GM21723 (cell line): Measurements from ENCODE around the gene CFAP299.
A peak's percentile ranks its signal among the peaks of the same experiment; 100 is the strongest.

Source experiments
- ATAC-seq: cut with Tn5 transposase; IDR thresholded peaks from one replicate; pipeline ENCODE4 v1.9.1; 2021; ENCODE audit warnings: mild to moderate bottlenecking, moderate library complexity; ENCODE audit not compliant: unreplicated experiment

Gene CFAP299

GRCh38 chr4:80909938-80910337 is 574.4 kb downstream of the CFAP299 start:
- ATAC-seq, result no peak

- peak; percentile 66 for ATAC-seq
These were observed 575.9 kb downstream of the CFAP299 start for GRCh38 chr4:80911458-80911857.

- no peak for ATAC-seq
These were observed 576.8 kb downstream of the CFAP299 start for GRCh38 chr4:80912350-80912749.

- peak; percentile 87 for ATAC-seq
These were observed 577.9 kb downstream of the CFAP299 start for GRCh38 chr4:80913381-80913780.

DNA sequence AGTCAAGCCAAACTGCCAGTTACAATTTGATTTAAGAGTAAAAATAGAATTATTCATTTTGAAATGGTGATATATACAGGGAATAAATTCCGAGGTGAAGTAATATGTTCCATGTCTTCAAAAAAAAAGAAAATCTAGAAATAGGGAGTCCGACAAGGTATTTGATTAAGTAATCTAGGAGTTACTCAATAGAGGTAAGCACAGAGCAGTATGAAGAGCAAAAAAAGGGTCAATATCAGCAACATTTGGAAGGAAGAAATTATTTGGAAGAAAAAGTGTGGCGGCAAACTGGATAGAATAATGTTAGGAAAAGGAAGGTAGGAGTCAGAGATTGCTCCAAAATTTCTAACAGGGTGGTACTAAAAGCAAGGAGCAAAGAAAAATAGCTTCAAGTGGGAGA is 581.2 kb downstream of the CFAP299 start:
- no peak for ATAC-seq

GRCh38 chr4:80918004-80918403 is 582.5 kb downstream of the CFAP299 start:
- no peak for ATAC-seq

DNA sequence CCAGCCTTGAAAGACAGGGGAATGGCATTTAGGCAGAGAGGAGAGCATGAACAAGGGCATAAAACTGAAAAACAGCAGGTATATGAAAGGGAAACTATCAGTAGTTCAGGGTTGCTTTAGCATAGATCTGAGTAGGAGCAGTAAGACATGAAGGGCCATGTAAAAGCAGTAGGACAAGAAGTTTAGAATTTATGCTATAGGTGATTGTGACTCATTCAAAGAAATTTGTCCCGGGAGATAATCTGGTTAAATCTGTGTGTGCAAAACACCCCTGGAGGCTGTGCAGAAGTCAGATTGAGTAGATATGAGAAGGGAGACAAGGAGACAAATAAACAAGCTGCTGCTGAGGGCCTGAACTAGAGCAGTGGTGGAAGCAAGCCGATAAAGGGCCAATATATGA is 585.9 kb downstream of the CFAP299 start:
- ATAC-seq, result no peak

- no peak for ATAC-seq
These were observed 587.4 kb downstream of the CFAP299 start for GRCh38 chr4:80922941-80923340.

GRCh38 chr4:80925293-80925692 is 589.8 kb downstream of the CFAP299 start:
- no peak for ATAC-seq

DNA sequence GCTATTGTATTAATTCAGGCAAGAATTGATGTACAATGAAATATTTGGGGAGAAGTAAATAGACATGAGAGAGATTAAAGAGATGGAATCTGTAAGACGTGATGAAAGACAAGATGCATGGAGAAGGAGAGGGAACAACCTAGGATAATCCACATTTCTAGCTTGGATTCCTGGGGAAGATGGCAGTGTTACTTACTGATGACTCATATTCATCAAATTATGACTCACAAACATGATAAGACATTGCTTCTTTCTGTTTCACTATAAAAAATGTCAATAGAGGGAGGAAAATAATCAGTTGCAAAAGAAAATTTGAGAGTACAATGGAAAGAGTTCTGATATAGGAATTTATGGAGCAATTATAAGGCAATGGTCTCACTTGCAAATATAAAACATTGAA is 590.9 kb downstream of the CFAP299 start:
- no peak for ATAC-seq

DNA sequence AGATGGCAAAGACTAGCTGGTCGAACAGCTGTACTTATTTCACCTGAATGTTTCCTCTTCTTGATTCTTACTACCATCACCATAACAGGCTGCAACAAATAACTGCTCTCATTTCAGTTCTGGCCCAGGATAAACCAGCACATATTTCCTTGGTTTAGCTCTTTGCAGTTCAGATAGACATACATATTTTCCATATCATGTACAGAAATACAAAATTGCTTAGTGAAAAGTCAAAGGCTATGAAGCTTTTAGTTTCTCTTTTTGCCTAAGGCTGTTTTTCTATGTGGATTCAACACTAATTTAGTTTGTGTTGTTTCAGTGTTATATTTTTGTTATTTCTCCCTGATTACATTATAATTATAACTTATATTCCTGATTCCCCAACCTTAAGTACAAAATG is 591.4 kb downstream of the CFAP299 start:
- ATAC-seq, result no peak

GRCh38 chr4:80927420-80927819 is 591.9 kb downstream of the CFAP299 start:
- ATAC-seq, result no peak

GRCh38 chr4:80931631-80932081 is 596.1 kb downstream of the CFAP299 start:
- ATAC-seq, result no peak

GRCh38 chr4:80948141-80948540 is 612.6 kb downstream of the CFAP299 start:
- no peak for ATAC-seq

- ATAC-seq, result no peak
These were observed 613.5 kb downstream of the CFAP299 start for GRCh38 chr4:80948995-80949394.

DNA sequence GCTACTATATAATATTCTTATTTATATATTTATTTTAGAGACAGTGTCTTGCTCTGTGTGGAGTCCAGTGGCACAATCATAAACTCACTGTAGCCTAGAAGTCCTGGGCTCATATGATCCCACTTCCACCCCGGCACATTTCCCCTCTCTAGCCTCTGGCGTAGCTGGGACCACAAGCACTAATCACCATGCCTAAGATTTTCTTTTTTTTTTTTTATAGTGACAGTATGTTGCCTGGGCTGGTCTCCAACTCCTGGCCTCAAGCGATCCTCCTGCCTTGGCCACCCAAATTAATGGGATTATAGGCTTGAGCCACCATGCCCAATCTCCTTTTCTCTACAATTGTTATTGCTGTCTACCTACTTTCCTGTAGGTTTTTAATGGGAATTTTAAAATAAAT is 620.9 kb downstream of the CFAP299 start:
- ATAC-seq, result no peak

GRCh38 chr4:80963051-80963450 is 627.5 kb downstream of the CFAP299 start:
- ATAC-seq, result no peak

GRCh38 chr4:80967346-80967745 is 631.8 kb downstream of the CFAP299 start:
- ATAC-seq, result no peak

GRCh38 chr4:80980239-80980638 is 644.7 kb downstream of the CFAP299 start:
- ATAC-seq, result no peak

DNA sequence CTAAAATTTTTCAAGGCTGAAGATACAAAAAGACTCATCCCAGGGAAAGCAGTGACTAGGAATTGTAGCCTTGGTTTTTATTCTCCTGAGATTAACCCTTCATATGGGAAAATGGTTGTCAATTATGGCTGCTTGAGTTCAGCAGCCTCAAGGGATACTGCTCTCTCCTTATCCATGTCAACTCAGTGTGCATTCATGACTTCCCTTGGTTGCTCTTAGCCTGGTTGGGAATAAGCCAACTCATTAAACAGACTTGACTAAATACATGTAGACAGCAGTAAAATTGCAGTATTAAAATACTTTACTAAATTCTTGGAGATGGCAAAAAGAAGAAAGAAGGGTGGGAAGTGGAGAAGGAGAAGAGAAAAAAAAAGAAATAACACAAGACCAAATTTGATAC is 650.5 kb downstream of the CFAP299 start:
- no peak for ATAC-seq

DNA sequence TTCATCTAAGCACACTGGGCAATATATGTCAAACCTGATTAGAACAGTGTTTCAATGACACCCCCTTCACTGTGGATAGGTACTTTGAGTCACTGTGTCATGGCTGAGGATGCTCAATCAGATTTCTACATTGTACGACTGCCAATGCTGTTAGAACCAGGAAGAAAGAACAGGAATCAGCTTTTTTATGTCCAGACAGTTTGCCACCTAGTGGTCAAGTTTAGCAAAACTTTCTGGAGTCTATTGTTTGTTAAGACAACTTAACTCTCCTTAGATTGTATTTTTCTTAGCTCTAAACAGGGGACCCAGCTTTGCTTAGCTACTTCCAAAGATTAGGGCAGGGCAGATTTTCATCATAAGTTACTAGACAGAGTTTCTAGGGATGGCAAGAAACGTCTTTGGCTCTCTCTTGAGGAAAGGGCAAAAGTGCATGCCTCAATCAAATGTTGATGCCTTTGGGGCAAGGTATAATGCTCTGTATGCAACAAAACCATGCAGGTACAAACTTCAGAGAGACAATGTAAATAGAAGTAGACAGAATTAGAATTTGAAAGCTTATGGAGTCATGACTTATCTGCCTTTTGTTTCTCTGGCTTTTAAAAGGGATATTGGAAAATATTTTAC is 654.5 kb downstream of the CFAP299 start:
- ATAC-seq, result peak; percentile 72

GRCh38 chr4:80990851-80991250 is 655.3 kb downstream of the CFAP299 start:
- ATAC-seq, result no peak

DNA sequence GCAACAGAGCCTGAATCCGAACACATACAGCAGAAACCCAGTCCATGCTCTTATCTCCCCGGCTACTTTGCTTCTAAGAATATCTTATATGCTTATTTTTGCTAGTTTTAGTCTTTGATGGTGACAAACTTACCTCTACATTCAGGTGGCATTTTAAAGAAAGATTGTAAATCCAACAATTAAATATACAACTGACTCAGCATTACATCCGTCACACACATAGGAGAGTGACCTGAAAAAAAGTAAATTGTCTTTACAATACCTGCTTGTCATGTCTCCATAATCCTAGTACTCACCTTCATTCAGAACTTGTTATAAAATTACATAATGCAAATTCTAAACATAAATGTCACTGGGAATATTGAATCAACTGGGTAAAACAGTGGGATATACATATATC is 664.4 kb downstream of the CFAP299 start:
- ATAC-seq, result no peak
